K562 (cell line): ENCODE data around the gene SSR2. TPM values are rescaled to one million over a fixed set of nuclear protein-coding genes. Genes with fewer than 3 reads are reported as not detected.

Experiments used
- ATF1 ChIP-seq, 2 experiments: fragments of 450-650 bp in 1 of 2; IDR thresholded peaks; 2 replicates each; pipeline ENCODE4 v1.6.1; 2016; ENCODE audit warnings: missing compliant biosample characterization in 1 of 2, missing genetic modification characterization in 1 of 2
- CXXC5 ChIP-seq: fragments of 250-450 bp; sonication (Bioruptor Pico); IDR thresholded peaks from 2 replicates; pipeline ENCODE4 v1.8.0; 2022; ENCODE audit warnings: inconsistent platforms, mild to moderate bottlenecking, moderate library complexity
- GABPB1 ChIP-seq: sonication (generic); formaldehyde crosslinking; IDR thresholded peaks from 2 replicates; pipeline ENCODE4 v1.8.0; 2022; ENCODE audit warnings: mild to moderate bottlenecking, missing genetic modification reagents
- GATAD2B ChIP-seq: fragments of 450-650 bp; IDR thresholded peaks from 2 replicates; pipeline ENCODE4 v1.6.1; 2017; ENCODE audit warnings: mild to moderate bottlenecking, borderline replicate concordance
- HCFC1 ChIP-seq: IDR thresholded peaks from 2 replicates; pipeline ENCODE4 v1.6.1; 2012; ENCODE audit warnings: low read depth, low read length, improper control_type of control experiment
- KHSRP ChIP-seq: fragments of 450-650 bp; IDR thresholded peaks from 2 replicates; pipeline ENCODE4 v1.6.1; 2017
- NCOA2 ChIP-seq, 2 experiments: fragments of 450-650 bp; IDR thresholded peaks; 2 replicates each; pipeline ENCODE4 v1.6.1; 2018; ENCODE audit warnings: mild to moderate bottlenecking in 2 of 2, moderate library complexity in 1 of 2; ENCODE audit not compliant: partially characterized antibody in 2 of 2
- NFIX ChIP-seq: fragments of 250-450 bp; sonication (Bioruptor Pico); IDR thresholded peaks from 2 replicates; pipeline ENCODE4 v1.4.0; 2020; ENCODE audit warnings: low read depth, mild to moderate bottlenecking, moderate library complexity
- SIN3A ChIP-seq, 2 experiments: fragments of 150-350 bp in 1 of 2; IDR thresholded peaks; 2 replicates each; pipeline ENCODE4 v1.6.1; 2011 to 2016; ENCODE audit warnings: borderline replicate concordance in 2 of 2, low read depth in 2 of 2, low read length in 2 of 2, mild to moderate bottlenecking in 2 of 2, moderate library complexity in 2 of 2; ENCODE audit not compliant: control insufficient read depth in 1 of 2
- ZNF354B ChIP-seq: fragments of 250-450 bp; sonication (Bioruptor Pico); IDR thresholded peaks from 2 replicates; pipeline ENCODE4 v1.4.0; 2020
- polyA plus RNA-seq, 8 experiments: library from polyadenylated mRNA; depleted of rRNA in 4 of 8; stranded (reverse) in 5 of 8; unstranded in 3 of 8; fragments of >200 nt; fragmentation: Nextera tagmentation in 2 of 8; fragmentation: Illumina TruSeq in 1 of 8; extraction: Ambion mirVana in 2 of 8; extraction: Trizol in 1 of 8; gene quantifications; 2 replicates each; pipeline versions ENCODE4 v1.2.1 to v1.2.3, GENCODE V29; 2011 to 2014; ENCODE audit warnings: inconsistent platforms in 1 of 8, missing spikeins in 1 of 8
- total RNA-seq, 7 experiments: library from RNA; depleted of rRNA in 6 of 7; stranded (reverse); fragments of >200 nt in 6 of 7; fragmentation: Illumina TruSeq in 2 of 7; extraction: Trizol in 2 of 7; gene quantifications; 2 replicates each; pipeline versions ENCODE4 v1.2.1 to v1.2.3, GENCODE V29; 2011 to 2021; ENCODE audit warnings: low replicate concordance in 1 of 7
- TF ChIP-seq, protein P1 (sequence below), 2 experiments: fragments of 450-650 bp in 1 of 2; sonication (generic) in 1 of 2; formaldehyde crosslinking in 1 of 2; IDR thresholded peaks; 2 replicates each; pipeline versions ENCODE4 v1.7.1 to v1.9.0; 2016 to 2022; ENCODE audit warnings: inconsistent platforms in 1 of 2, mild to moderate bottlenecking in 1 of 2, missing genetic modification reagents in 1 of 2
- TF ChIP-seq, protein P2 (sequence below), 2 experiments: fragments of 200-800 bp in 1 of 2; sonication (Bioruptor generic) in 1 of 2; sonication (generic) in 1 of 2; formaldehyde crosslinking in 1 of 2; IDR thresholded peaks in 1 of 2; conservative IDR thresholded peaks in 1 of 2; 2 replicates each; pipeline versions ENCODE4 v1.5.0 to v1.6.1; 2016 to 2020; ENCODE audit warnings: missing compliant biosample characterization in 1 of 2, missing genetic modification characterization in 1 of 2, missing genetic modification reagents in 1 of 2
- TF ChIP-seq, protein P3 (sequence below): sonication (generic); formaldehyde crosslinking; IDR thresholded peaks from 2 replicates; pipeline ENCODE4 v1.8.0; 2022; ENCODE audit warnings: missing genetic modification reagents, mild to moderate bottlenecking, borderline replicate concordance

Gene SSR2
- total and polyA plus RNA-seq, 9 of the 15 experiments (the other 6 are each of a cell fraction or from before 2014, with no cell fraction given), result 161 to 411 (median 240) TPM

DNA sequence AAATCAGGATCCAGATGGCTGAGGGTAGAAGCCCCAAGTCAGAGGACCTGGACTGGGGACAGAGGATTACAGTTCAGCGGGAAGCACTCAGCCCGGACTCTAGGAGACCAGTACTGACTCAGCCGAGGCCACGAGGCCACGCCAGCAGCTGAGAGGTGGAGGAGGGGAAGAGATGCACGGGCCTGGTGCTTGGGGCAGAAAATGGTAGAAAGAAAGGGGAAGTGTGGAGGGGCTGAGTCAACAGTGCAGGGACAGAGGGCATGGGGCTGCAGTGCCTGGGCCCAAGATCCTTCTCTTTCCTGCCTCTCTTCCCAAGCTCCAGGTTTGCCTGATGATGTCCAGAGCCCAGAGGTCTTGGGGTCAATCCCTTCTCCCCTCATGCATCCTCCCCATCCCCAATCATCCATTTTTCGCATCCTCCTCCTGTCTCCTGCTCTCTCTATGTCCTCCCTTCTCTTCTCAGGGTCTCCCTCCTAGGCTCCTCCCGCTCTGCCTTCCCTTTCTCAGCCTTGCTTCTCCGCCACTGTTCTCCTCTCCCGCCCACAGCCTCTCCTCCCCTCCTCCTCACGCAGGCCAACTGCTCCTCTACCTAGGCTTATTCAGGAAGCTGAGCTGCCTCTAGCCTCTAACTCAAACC, 50.1 kb downstream of the SSR2 start (continued):
- TF ChIP-seq, protein P1, sequence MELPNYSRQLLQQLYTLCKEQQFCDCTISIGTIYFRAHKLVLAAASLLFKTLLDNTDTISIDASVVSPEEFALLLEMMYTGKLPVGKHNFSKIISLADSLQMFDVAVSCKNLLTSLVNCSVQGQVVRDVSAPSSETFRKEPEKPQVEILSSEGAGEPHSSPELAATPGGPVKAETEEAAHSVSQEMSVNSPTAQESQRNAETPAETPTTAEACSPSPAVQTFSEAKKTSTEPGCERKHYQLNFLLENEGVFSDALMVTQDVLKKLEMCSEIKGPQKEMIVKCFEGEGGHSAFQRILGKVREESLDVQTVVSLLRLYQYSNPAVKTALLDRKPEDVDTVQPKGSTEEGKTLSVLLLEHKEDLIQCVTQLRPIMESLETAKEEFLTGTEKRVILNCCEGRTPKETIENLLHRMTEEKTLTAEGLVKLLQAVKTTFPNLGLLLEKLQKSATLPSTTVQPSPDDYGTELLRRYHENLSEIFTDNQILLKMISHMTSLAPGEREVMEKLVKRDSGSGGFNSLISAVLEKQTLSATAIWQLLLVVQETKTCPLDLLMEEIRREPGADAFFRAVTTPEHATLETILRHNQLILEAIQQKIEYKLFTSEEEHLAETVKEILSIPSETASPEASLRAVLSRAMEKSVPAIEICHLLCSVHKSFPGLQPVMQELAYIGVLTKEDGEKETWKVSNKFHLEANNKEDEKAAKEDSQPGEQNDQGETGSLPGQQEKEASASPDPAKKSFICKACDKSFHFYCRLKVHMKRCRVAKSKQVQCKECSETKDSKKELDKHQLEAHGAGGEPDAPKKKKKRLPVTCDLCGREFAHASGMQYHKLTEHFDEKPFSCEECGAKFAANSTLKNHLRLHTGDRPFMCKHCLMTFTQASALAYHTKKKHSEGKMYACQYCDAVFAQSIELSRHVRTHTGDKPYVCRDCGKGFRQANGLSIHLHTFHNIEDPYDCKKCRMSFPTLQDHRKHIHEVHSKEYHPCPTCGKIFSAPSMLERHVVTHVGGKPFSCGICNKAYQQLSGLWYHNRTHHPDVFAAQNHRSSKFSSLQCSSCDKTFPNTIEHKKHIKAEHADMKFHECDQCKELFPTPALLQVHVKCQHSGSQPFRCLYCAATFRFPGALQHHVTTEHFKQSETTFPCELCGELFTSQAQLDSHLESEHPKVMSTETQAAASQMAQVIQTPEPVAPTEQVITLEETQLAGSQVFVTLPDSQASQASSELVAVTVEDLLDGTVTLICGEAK (IDR thresholded peaks at IDR 0.05), result no peak
- TF ChIP-seq, protein P1 (CRISPR knock-in tag; IDR thresholded peaks at IDR 0.05), result no peak
- TF ChIP-seq NFIX (CRISPR knock-in tag) (no peak), NCOA2 (IDR thresholded peaks at IDR 0.05; ENCODE audit: partially characterized antibody in 2 of 2) (no peak), GATAD2B (no peak), SIN3A (IDR thresholded peaks at IDR 0.05; ENCODE audit: borderline replicate concordance in 2 of 2, control insufficient read depth in 1 of 2, low read depth in 2 of 2, low read length in 2 of 2) (peak in 1 of 2 experiments; percentile 78; a peak in 1 of 4 replicates), ATF1 (CRISPR knock-in tag; IDR thresholded peaks at IDR 0.05) (no peak), ATF1 (tag; IDR thresholded peaks at IDR 0.05) (no peak), GABPB1 (no peak; the same call in 1 of the 2 replicates), ZNF354B (CRISPR knock-in tag) (no peak), HCFC1 (no peak), KHSRP (no peak), CXXC5 (CRISPR knock-in tag) (peak; percentile 39; the same call in 1 of the 2 replicates)
- TF ChIP-seq, protein P2, sequence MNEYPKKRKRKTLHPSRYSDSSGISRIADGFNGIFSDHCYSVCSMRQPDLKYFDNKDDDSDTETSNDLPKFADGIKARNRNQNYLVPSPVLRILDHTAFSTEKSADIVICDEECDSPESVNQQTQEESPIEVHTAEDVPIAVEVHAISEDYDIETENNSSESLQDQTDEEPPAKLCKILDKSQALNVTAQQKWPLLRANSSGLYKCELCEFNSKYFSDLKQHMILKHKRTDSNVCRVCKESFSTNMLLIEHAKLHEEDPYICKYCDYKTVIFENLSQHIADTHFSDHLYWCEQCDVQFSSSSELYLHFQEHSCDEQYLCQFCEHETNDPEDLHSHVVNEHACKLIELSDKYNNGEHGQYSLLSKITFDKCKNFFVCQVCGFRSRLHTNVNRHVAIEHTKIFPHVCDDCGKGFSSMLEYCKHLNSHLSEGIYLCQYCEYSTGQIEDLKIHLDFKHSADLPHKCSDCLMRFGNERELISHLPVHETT (CRISPR knock-in tag; conservative IDR thresholded peaks at IDR 0.05 in 1 of 2, IDR thresholded peaks at IDR 0.05 in 1 of 2), result peak in 1 of 2 experiments; percentile 34; a peak in 1 of 4 replicates
- TF ChIP-seq, protein P3, sequence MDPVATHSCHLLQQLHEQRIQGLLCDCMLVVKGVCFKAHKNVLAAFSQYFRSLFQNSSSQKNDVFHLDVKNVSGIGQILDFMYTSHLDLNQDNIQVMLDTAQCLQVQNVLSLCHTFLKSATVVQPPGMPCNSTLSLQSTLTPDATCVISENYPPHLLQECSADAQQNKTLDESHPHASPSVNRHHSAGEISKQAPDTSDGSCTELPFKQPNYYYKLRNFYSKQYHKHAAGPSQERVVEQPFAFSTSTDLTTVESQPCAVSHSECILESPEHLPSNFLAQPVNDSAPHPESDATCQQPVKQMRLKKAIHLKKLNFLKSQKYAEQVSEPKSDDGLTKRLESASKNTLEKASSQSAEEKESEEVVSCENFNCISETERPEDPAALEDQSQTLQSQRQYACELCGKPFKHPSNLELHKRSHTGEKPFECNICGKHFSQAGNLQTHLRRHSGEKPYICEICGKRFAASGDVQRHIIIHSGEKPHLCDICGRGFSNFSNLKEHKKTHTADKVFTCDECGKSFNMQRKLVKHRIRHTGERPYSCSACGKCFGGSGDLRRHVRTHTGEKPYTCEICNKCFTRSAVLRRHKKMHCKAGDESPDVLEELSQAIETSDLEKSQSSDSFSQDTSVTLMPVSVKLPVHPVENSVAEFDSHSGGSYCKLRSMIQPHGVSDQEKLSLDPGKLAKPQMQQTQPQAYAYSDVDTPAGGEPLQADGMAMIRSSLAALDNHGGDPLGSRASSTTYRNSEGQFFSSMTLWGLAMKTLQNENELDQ (CRISPR knock-in tag), result no peak
